ENCODE results near the gene NAT9. TPM values are rescaled to one million over a fixed set of nuclear protein-coding genes. Genes with fewer than 3 reads are reported as not detected.

NAT9 gene
- total and polyA plus RNA-seq, 2 donors (not counting 3 experiments of a cell fraction or from before 2014, with no cell fraction given): 39.3 to 44.8 TPM

DNA sequence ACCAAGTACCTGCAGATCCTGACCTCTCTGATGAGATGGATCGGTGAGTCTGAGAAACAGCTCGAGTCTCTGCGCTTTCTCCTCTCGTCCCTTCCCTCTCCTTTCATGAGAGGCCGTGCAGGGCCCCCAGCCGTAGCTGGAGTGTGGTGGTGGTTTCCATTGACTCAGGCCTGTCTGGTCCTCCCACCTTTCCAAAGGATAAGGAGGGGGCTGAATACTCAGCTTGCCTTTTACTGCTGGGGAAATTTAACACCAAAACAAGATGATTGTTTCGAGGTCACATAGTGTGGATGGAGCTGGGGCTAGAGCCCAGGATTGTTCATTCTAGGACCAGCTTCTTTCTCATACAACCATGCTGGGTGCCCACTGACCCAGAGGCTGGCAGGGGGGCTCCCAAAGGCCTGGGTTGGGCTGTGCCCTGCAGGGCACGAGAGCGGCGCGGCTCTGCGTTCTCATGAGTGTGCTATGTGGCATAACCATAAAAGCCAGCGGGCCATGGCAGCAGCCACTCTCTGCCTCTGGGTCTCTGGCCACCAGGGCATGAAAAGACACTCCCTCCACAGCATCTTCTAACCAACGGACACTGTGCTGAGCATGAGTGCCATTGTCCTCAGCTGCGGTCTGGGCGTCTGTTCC is 43.8 kb upstream of the NAT9 start:
- Histone ChIP-seq H4K20me1 (replicated peaks; ENCODE audit: control insufficient read depth, extremely low read depth, insufficient read depth, low read length) (no peaks in the 10 kb centered on the region), H3K4me2 (ENCODE audit: insufficient read depth, low read length) (no peak overlapping the region), H3K27ac (ENCODE audit: insufficient read depth, low read depth, low read length) (no peak overlapping the region), H3K4me3 (replicated peaks in 1 of 3; ENCODE audit: insufficient read depth in 1 of 3, low read depth in 1 of 3, low read length in 3 of 3) (no peak overlapping the region), H3K36me3 (ENCODE audit: control insufficient read depth in 2 of 2, extremely low read depth in 1 of 2, insufficient read depth in 2 of 2, low read length in 2 of 2) (peaks cover 0 to 11% of the 10 kb centered on the region in 2 experiments), H3K79me2 (ENCODE audit: control insufficient read depth, insufficient read depth, low read length) (no peaks in the 10 kb centered on the region), H3K9me3 (replicated peaks; ENCODE audit: control insufficient read depth, insufficient read depth, low read length) (no peaks in the 10 kb centered on the region), H3K9me1 (replicated peaks; ENCODE audit: control insufficient read depth, extremely low read depth, insufficient read depth, low read length) (no peaks in the 10 kb centered on the region), H3K4me1 (ENCODE audit: control insufficient read depth, extremely low read depth, insufficient read depth, low read length) (no peaks in the 10 kb centered on the region), H2AFZ (ENCODE audit: low read depth, low read length) (no peak overlapping the region), H3K27me3 (ENCODE audit: control insufficient read depth in 2 of 2, insufficient read depth in 2 of 2, low read length in 2 of 2) (no peaks in the 10 kb centered on the region), H3K9ac (replicated peaks; ENCODE audit: extremely low read depth, insufficient read depth, low read length) (no peak overlapping the region)
- ChIA-PET POLR2A (no interaction called here), CTCF (interaction anchor here (0.6 kb wide), 1 partner anchor 66 kb away, joined by 3 read pairs; no protein-coding TSS in a partner anchor)
- no peak for TF ChIP-seq MAX (IDR thresholded peaks at IDR 0.05; ENCODE audit: insufficient read depth, insufficient read length)
- no peak for TF ChIP-seq MYC (IDR thresholded peaks at IDR 0.05; ENCODE audit: low read depth, low read length)
- TF ChIP-seq JUN (IDR thresholded peaks at IDR 0.05; ENCODE audit: borderline replicate concordance, insufficient read depth, insufficient read length, low read depth): no peak
- TF ChIP-seq POLR2A (IDR thresholded peaks at IDR 0.05; ENCODE audit: low read depth, low read length): no peak
- no peak for TF ChIP-seq EZH2 (IDR thresholded peaks at IDR 0.05; ENCODE audit: borderline replicate concordance, low read depth, low read length, severe bottlenecking)
- no peak for TF ChIP-seq GATA2 (IDR thresholded peaks at IDR 0.05; ENCODE audit: insufficient read depth, insufficient read length, low read depth, low read length)
- TF ChIP-seq, protein P1, sequence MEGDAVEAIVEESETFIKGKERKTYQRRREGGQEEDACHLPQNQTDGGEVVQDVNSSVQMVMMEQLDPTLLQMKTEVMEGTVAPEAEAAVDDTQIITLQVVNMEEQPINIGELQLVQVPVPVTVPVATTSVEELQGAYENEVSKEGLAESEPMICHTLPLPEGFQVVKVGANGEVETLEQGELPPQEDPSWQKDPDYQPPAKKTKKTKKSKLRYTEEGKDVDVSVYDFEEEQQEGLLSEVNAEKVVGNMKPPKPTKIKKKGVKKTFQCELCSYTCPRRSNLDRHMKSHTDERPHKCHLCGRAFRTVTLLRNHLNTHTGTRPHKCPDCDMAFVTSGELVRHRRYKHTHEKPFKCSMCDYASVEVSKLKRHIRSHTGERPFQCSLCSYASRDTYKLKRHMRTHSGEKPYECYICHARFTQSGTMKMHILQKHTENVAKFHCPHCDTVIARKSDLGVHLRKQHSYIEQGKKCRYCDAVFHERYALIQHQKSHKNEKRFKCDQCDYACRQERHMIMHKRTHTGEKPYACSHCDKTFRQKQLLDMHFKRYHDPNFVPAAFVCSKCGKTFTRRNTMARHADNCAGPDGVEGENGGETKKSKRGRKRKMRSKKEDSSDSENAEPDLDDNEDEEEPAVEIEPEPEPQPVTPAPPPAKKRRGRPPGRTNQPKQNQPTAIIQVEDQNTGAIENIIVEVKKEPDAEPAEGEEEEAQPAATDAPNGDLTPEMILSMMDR (IDR thresholded peaks at IDR 0.05; ENCODE audit: extremely low read depth in 1 of 2, insufficient read depth in 1 of 2, low read depth in 1 of 2, low read length in 2 of 2): no peak
- no peak for TF ChIP-seq FOS (IDR thresholded peaks at IDR 0.05; ENCODE audit: borderline replicate concordance, insufficient read depth, low read length)
- TF ChIP-seq POLR2AphosphoS5 (IDR thresholded peaks at IDR 0.05; ENCODE audit: insufficient read depth, low read depth, low read length): no peak
- DNase-seq (ENCODE audit: low read depth, low spot score): no peak
- intact Hi-C loops (cut with micrococcal nuclease) (no loop called here), dilution Hi-C loops (cut with MboI; ENCODE audit: extremely low pct_ligation_motif_present, low sequenced_read_pairs) (no loop called here)
- FAIRE-seq: no peak
- BruUV-seq (replicated peaks): no TSS peak

All from endothelial cell of umbilical vein (primary cell).